Retinal pigment epithelial cell (primary cell): Measurements from ENCODE around the gene ARPC5L.
A peak's percentile ranks its signal among the peaks of the same experiment; 100 is the strongest.

Experiments
- DNase-seq: peaks from one replicate; pipeline ENCODE4 v3.0.0-alpha.2; 2010; ENCODE audit warnings: low read depth
- H3K4me3 ChIP-seq: 2 replicates; pipeline ENCODE4 v1.5.1; 2011; ENCODE audit warnings: mild to moderate bottlenecking, low read length, control low read depth, moderate library complexity
- TF ChIP-seq, protein P1 (sequence below): conservative IDR thresholded peaks from 2 replicates; pipeline ENCODE4 v1.5.1; 2011; ENCODE audit warnings: low read depth, low read length, control low read depth, inconsistent platforms

Gene ARPC5L

DNA sequence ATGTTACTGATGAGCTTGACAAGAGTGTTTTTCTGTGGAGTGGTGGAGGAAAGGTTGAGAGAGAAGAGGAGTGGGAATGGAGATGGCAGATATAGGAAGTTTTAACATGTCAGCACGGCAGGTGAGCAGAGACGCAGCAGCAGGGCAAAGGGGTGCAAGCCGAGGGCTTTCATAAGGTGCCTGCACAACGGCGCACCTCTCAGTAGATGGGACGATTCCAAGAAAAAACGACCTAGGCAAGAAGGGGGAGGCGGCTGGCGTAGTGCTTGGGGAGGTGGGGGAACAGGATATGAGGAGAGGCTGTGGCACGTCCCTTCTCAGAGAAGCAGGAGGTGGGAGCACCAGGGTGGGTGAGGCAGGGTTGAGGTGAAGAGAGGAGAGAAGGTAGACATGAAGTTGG lies 24.5 kb downstream of the ARPC5L start:
- no peak overlapping the region for H3K4me3 ChIP-seq
- DNase-seq, result no peak
- TF ChIP-seq, protein P1, sequence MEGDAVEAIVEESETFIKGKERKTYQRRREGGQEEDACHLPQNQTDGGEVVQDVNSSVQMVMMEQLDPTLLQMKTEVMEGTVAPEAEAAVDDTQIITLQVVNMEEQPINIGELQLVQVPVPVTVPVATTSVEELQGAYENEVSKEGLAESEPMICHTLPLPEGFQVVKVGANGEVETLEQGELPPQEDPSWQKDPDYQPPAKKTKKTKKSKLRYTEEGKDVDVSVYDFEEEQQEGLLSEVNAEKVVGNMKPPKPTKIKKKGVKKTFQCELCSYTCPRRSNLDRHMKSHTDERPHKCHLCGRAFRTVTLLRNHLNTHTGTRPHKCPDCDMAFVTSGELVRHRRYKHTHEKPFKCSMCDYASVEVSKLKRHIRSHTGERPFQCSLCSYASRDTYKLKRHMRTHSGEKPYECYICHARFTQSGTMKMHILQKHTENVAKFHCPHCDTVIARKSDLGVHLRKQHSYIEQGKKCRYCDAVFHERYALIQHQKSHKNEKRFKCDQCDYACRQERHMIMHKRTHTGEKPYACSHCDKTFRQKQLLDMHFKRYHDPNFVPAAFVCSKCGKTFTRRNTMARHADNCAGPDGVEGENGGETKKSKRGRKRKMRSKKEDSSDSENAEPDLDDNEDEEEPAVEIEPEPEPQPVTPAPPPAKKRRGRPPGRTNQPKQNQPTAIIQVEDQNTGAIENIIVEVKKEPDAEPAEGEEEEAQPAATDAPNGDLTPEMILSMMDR, result no peak

DNA sequence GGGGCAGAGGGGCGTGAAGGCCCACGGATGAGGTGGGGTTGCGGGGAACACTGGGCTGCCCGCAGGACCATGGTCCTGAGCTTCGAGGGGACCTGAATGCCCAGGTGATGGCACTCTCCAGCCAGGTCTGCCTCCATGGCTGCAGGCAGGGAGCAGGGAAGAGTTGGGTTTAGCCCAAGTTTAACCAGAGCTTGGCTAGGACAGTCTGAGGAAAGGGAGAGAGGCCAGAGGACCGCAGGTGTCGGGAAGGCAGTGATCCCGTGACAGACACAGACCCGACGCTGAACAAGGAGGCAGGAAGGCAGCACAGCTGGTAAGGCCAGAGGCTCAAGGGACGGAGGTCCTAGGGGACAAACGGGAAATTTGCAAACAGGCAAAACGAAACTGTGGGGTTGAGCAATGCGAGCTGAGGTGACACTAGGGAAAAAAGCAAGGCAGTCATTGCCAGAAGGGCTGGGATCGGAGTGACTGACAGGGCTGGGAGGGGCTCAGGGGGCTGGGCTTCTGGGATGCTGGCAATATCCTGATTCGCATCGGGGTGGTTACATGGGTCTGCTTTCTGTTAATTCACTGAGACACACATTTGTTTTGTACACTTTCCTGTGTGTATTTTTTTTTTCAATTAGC lies 25.0 kb downstream of the ARPC5L start:
- DNase-seq, result no peak
- TF ChIP-seq, protein P1, result no peak

DNA sequence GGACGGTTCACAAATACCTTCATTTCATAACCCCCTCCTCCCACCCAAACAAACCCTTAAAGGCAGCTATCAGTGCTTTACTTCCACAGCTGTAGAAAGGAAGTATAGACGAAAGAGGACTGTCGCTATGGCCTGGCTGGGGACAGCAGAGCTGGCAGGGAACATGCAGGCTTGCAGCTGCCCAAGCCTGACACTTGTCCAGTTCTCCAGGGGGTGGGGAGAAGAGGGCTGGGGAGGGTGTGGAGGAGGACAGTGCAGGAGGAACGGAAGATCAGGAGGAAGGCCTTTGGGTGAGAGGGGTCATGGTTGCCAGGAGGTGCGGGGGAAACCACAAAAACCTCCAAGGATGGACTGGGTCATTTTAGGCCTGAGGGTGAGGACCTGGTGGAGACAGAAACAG lies 25.9 kb downstream of the ARPC5L start:
- H3K4me3 ChIP-seq, result no peak overlapping the region
- DNase-seq, result no peak
- TF ChIP-seq, protein P1, result no peak

More for the DNA sequence above, 25.0 kb downstream of the ARPC5L start:
- H3K4me3 ChIP-seq, result no peak overlapping the region

DNA sequence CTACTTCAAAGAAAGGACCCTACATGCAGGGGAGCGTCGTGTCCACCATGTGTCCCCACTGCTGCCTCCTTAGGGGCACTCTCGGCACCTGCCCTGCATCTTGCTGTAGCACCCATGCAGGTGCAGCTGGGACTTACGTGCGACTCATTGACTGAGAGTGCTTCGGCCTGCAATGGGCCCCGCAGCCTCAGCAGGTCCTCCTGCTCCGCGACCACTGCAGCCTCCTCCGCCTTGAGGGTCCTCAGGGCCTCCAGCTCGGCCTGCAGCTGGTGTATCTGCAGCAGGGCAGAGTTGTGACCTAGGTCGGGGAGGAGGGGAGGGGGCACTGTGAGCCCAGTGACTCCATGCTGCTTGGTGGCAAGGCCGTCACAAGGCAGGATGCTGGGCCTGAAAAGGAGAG lies 27.1 kb downstream of the ARPC5L start:
- no peak for DNase-seq
- TF ChIP-seq, protein P1, result no peak
- no peak overlapping the region for H3K4me3 ChIP-seq

DNA sequence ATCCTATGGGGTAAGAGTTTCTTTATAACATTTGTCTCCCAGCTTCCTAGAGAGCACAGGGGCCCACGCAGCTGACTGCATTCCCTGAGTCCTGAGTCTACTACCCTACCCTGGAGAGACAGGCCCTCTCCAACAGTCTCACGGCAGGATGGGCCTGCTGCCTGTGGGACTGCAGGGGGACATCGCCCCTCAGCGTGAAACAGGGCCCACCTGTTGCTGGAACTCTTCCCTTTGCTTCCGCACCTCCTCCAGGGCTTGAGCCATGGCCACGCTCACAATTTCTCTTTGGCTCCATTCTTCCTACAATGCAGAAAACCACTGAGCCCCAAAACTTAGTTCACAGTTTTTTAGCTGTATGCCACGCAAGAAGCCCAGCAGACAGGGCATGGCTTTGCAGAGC lies 28.2 kb downstream of the ARPC5L start:
- H3K4me3 ChIP-seq, result no peak overlapping the region
- no peak for DNase-seq
- TF ChIP-seq, protein P1, result no peak

DNA sequence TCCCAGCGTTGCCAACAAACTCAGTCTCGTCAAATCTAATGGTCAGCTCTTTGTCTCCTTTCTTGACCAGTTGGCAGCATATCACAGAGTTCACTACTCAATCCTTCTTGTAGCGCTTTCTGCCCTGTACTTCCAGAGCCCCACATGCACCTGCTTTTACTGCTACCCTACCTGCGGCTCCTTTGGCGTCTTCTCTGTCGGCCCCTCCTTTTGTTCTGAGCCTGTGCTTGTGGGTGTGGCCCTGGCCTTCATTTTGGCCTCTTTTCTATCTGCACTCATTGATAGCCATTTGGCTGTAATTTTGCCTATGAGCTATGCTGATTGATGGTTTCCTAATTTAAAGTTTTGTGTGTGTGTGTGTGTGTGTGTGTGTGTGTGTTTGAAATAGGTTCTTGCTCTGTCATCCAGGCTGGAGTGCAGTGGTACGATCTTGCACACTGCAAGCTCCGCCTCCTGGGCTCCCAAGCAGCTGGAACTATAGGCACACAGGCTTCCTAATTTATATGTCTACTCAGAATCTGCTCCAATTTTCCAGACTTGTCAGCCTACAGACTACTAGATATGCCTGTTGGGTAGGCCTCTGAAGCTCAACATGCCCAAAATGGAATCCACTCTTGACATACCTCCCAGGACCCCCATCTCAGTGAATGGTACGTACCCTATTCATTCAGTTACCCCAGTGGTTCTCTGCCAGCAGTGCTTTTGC lies 32.3 kb downstream of the ARPC5L start:
- H3K4me3 ChIP-seq, result no peak overlapping the region
- no peak for DNase-seq
- TF ChIP-seq, protein P1, result no peak

DNA sequence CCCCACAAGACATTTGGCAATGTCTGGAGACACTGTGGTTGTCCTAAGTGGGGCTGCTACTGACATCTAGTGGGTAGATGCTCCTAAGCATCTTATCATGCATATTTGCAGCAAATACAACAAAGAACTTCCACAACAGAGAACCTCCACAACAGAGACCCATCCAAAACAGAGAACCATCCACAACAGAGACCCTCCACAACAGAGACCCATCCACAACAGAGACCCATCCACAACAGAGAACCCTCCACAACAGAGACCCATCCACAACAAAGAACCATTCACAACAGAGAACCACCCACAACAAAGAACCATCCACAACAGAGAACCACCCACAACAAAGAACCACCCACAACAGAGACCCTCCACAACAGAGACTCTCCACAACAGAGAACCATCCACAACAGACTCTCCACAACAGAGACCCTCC lies 32.8 kb downstream of the ARPC5L start:
- no peak overlapping the region for H3K4me3 ChIP-seq
- DNase-seq, result no peak
- TF ChIP-seq, protein P1, result peak; percentile 61
